Stomach (tissue), 4 donors: ENCODE results near the gene CDHR3.

Experiments used
- CTCF ChIP-seq, 7 experiments: fragments of 450-650 bp in 4 of 7; fragments of 200-600 bp in 3 of 7; sonication (generic) in 3 of 7; IDR thresholded peaks; one replicate each; pipeline ENCODE4 v1.5.1; 2016 to 2019; ENCODE audit warnings: antibody characterized with exemption in 7 of 7, control low read depth in 2 of 7, mild to moderate bottlenecking in 1 of 7
- EP300 ChIP-seq: sonication (generic); formaldehyde crosslinking; IDR thresholded peaks from one replicate; pipeline ENCODE4 v1.6.1; 2017; ENCODE audit warnings: antibody characterized with exemption
- POLR2A ChIP-seq, 4 donors: fragments of 450-650 bp; IDR thresholded peaks; one replicate each; pipeline ENCODE4 v1.6.1; 2016; ENCODE audit warnings: antibody characterized with exemption in 4 of 4, control low read depth in 2 of 4, mild to moderate bottlenecking in 1 of 4, moderate library complexity in 1 of 4

- no peak for TF ChIP-seq CTCF (IDR thresholded peaks at IDR 0.05)
- TF ChIP-seq POLR2A (IDR thresholded peaks at IDR 0.05): no peak
- TF ChIP-seq EP300: no peak
Measured at GRCh38 chr7:105999256-105999655, 36.2 kb downstream of the CDHR3 start.
